NCI-H128 (cell line): ENCODE measurements around the gene DNAJB7.
"Not testable (repeated sequence)": the region's sequence is repeated elsewhere in the genome, so short reads cannot be mapped to it uniquely, and the experiment has no call there.

Experiments used
- DNase-seq: peaks from one replicate; lab custom pipeline; 2025; ENCODE audit not compliant: unreplicated experiment; lab: John Stamatoyannopoulos, UW

Gene DNAJB7

DNA sequence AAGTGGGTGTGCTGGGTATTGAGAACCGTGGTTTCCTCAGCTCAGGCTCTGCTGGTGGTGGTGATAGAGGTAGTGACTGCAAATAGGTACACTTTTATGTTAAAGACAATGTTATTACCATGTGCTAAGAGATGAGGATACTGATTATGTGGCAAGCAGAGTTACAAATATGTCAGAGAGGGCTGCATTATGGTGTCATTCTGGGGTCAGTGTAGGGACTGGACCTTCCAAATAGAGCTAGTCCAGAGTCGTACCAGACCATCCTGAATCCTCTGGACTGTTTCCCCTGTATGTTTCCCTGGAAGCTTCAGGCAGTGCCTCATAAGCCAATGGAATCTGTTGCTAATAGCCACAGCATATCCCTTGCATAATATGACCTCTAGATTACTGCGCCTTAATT lies at the start of gene DNAJB7:
DNAJB7 (minus strand) TSS at position 101 of the 400 bp plus-strand sequence. CDS start 119 bp downstream, outside the sequence.
- no peak for DNase-seq

DNA sequence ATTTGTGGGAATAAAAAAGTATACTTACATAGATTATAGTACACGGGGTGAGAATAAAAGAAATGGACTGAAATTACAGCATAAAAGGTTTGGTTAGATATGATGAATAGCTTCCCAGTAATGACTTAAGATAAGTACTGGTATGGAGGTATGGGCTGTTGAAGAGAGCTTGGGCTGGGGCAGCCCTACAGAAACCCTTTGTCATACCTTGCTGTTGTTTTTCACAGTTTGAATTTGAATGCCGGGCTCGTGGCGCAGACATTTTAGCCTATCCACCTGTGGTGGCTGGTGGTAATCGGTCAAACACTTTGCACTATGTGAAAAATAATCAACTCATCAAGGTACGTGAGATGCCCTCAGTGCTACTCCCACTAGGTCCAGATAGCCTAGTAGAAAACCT lies 47.0 kb upstream of the DNAJB7 start:
- DNase-seq, result no peak

DNA sequence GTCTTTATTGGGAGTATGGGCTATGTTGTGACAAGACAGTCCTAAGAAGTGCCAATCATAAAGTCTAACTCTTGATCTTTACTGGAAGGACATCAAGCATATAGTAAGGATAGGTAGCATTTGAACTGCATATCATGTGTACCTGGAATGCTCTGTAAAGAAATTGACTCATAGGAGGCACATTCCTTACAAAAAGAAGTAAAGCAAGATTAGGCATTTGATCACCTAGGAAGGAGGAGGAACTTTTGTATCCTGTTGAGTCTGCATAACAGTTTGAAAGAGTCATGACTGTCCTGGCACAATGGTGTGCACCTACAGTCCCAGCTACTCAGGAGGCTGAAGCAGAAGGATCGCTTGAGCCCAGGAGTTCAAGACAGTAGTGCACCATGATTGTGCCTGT lies 42.2 kb upstream of the DNAJB7 start:
- DNase-seq, result no peak

DNA sequence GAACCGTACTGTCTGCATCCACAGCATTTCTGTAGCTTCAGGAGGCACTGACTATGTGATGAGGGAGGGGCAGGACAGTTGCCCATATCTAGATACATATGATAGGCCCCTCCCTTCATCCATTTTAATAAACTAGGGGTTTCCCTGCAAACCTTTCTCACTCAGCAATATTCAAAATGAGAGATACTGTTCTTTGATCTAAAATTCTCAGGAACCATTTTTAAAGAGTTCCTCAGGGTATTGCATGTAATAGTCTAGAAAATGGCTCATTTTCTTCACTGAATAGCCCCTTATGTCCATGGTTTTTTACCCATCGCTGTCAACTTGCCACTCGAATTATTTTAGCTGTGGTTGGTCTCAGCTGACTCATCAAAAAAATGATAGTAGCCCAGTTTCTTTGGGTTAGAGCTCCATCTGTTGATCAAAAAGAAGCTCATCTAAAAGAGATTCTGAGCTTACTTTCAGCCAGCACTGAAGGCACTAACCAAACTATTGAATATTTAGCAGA lies 37.0 kb upstream of the DNAJB7 start:
- DNase-seq, result no peak

DNA sequence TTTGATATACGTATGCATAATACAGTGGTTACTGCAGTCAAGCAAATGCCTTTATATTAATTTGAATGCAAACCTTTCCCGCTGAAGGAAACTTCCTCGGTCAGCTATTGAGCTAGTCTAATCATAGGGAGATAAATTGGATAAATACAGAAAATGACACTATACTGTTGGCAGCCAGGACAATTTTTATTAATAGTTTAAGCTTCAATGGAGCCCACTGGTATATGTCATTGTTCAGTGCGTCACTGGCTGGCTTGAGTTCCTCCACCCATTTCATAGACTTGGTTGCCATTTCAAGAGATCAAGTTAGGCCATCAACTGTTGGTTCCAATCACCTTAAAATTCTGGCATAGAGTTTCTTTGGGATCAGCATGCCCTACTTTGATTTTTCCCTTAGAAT lies 32.5 kb upstream of the DNAJB7 start:
- no peak for DNase-seq

DNA sequence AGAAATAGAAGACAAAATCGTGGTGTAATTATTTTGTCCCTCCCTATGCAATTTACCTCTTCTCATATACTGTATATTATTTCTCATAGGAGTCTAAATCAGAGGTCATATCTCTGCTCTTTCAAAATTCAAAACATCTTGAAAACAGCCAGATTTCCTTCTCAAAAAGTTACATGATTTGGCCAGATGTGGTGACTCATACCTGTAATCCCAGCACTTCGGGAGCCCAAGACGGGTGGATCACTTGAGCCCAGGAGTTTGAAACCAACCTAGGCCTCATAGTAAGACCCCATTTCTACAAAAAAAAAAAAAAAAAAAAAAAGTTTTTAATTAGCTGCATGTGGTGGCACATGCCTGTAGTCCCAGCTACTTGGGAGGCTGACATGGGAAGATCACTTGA lies 29.0 kb upstream of the DNAJB7 start:
- no peak for DNase-seq

DNA sequence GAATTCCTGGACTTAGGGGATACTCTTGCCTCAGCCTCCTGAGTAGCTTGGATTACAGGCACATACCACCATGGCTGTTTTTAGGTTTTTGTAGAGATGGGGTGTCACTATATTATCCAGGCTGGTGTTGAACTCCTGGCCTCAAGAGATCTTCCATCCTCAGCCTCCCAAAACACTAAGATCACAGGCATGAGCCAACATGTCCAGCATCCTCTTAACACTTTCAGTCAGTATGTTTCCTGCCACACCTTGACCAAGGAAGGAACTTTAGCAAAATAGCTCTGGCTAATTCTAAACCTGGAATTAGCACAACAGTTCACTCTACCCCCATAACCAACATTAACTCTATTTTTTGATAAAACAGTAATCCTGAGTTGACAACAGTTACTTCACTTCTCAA lies 27.2 kb upstream of the DNAJB7 start:
- no peak for DNase-seq

DNA sequence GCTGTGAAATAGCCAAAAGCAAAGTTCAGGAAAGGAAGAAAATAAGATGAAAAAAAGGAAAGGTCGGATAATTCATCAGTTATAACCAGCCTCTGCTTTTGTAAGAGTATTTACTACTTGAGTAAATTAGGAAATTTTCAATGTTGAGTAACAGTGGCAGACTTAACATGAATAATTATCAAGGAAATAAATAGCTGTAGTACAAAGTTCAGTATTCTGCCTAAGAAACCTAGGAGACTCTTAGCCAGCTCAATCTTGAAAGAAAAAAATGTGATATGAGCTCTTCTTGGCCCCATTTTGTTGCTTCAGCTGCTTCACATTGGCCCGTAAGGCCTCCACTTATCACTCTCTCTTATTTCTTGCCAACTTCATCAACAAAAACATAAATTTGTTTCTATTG lies 17.0 kb upstream of the DNAJB7 start:
- DNase-seq, result no peak

DNA sequence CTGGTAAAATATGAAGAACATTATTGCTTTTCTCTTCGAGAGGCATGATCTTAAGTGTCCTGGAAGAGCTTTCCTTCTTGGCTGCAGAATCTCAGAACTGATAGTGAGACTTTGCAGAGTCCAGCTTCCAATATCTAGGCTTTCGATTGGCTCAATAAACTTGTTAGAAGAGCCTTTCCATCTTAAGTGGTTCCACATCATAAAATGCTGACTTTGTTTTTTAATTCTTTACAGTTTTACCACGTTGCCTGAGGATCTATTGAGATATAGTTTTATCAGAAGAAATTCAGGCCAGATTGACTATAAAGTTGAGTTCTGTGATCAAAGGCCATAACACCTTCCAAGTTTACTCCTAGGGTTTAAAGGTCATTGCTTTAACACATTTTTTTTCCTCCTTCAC lies 15.6 kb upstream of the DNAJB7 start:
- no peak for DNase-seq

DNA sequence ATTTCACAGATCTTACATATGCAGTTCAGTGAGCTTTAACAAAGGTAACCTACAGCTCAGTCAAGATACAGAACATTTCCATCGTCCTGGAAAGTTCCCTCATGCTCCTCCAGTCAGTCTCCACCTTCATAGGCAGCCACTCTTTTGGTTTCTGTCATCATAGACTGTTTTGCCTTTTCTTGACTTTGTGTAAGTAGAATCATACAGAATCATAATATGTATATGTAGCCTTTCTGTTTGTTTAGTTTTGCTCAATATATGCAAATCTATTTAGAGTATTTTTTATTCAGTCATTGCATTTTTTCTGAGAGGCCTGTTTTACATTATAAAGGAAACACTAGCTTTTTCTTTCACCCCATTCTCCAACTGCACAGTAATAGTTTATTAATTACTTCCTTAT lies 15.0 kb upstream of the DNAJB7 start:
- DNase-seq, result no peak

DNA sequence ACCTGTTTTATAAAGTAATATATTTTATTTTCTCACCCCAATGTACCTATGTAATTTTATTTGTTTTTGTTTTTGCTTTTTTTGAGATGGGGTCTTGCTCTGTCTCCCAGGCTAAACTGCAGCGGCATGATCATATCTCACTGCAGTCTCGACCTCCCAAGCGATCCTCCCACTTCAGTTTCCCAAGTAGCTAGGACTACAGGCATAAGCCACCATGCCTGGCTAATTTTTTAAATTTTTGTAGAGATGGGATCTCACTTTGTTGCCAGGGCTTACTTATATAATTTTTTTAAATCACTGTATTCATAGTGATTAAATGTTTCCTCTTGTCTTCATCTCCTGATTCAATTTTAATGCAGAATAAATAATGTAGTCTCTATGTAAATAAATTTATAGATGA lies 13.2 kb upstream of the DNAJB7 start:
- no peak for DNase-seq

DNA sequence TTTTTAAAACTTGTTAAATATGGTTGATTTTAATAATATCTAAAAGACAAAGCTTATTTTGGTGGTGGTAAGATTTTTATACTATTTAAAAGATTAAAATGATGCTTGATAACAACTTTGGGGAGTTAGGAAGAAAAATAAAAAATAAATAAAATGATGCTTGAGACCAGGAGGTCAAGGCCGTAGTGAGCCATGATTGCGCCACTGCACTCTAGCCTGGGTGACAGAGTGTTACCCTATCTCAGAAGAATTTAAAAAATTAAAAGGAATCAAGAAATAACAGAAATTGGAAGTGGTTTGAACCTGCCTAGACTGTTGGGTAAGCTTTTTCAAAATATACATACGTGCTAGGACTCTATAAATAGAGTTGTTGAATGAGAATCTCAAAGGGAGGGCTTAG lies 12.1 kb upstream of the DNAJB7 start:
- DNase-seq, result no peak

DNA sequence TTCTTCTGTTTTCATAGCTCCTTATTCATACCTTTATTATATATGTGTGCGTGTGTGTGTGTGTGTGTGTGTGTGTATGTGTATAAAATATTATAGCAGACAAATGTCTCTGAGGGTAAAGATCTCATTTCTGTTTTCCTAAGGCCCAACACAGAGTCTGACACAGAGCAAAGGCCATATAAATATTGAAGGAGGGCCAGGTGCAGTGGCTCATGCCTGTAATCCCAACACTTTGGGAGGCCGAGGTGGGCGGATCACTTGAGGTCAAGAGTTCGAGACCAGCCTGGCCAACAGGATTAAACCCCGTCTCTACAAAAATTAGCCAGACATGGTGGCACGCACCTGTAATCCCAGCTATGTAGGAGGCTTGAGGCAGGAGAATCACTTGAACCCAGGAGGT lies 6.5 kb upstream of the DNAJB7 start:
- DNase-seq, result not testable (repeated sequence)

DNA sequence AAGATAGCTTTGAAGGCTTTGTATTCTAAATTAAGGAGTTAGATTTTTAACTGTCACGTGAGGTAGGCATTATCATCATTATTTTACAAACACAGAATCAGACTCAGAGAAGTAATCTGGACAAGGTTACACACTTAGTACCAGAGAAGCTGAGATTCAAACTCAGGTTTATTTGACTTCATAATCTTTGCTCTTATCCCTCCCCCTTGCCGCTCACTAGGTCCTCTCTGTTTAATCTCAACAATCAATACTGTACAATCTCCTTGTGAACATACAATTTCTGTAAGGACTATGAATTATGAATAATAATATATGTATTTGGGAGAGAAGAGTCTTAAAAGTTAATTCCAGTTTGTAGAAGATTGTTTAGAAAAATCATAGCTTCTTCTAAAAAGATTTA lies 5.2 kb upstream of the DNAJB7 start:
- DNase-seq, result no peak

DNA sequence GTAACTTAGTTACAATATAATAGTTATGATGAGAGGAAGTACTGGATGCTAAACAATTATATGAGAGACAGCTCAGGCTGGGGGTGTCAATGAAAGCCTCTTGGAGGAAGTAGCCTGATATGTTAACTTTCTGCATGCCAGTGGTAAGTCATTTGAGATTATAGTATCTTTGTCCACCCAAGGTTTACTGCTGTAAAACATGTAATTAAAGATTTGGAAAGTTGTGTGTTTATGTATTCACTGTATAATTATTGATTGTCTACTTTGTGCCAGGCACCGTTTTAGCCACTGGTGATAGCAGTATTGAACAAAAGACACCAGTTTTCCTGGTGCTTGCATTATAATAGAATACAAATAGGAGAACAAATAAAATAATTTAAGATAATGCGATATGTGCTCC lies 624 bp upstream of the DNAJB7 start:
- DNase-seq, result no peak

DNA sequence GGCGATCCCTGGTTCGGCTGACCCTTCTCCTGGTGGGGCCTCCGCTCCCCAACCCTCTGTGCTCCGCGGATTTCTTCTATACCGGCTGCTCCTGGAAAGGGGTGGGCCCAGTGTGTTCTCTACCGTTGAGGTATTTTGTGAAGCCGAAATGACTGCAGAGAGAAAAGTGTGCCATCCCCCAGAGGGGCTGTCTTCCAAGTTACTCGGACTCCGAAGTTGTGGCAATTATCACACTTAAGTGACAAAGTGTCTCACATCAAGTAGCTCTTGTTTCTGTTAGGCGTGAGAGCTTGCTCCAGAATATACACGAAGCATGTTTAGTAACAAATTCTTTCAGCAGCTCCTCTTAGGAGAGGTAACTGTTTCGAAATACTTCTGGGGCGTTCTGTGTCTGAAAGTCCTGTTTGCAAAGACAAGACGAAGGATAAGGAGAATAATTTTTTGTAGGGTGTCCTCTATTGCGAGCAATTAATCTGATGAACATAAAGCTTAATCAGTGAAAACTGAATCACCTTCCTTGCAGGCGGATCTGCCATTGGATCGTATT lies 4.5 kb downstream of the DNAJB7 start:
- no peak for DNase-seq

DNA sequence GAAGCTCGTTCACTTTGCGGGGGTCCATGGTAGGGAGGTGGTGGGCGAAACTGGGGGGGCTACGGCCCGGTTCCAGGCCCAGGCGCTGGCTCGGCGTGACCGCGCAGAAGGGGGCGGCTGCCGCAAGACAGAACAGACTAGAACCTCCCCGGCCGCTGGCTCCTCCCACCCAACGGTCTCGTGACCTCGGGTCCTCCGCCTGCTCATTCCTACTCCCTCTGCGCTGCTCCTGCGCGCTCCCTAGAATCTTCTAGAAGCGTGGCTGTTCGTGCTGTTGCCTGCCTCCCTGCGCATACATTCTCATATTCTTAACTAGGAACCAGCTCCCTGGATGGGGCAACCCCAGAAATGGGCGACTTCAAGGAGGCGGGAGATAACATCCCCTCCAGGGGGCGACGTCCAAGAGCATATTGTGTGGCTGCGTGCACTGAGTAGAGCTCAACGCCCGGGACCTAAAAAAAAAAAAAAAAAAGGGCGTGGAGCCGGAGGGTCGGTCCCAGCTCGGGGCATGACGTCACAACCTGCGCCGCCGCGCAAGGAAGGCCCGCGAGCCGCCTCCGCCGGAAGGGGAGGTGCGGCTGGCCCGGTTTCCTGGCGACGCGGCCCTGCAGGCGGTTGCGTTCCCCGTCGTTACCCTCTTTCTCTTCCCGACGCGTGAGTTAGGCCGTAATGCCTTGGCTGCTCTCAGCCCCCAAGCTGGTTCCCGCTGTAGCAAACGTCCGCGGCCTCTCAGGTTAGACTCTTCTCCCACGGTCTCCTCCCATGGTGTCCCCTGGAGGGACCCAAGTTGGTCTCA lies 5.2 kb downstream of the DNAJB7 start, which contains the start of the genes ST13 and XPNPEP3:
ST13 (minus strand) TSS at position 127 of the 796 bp plus-strand sequence; CDS start at position 28, 99 bp downstream.
XPNPEP3 (plus strand) TSS at position 636 of the 796 bp plus-strand sequence; CDS start at position 670, 34 bp downstream.
- peak; percentile 83 for DNase-seq

DNA sequence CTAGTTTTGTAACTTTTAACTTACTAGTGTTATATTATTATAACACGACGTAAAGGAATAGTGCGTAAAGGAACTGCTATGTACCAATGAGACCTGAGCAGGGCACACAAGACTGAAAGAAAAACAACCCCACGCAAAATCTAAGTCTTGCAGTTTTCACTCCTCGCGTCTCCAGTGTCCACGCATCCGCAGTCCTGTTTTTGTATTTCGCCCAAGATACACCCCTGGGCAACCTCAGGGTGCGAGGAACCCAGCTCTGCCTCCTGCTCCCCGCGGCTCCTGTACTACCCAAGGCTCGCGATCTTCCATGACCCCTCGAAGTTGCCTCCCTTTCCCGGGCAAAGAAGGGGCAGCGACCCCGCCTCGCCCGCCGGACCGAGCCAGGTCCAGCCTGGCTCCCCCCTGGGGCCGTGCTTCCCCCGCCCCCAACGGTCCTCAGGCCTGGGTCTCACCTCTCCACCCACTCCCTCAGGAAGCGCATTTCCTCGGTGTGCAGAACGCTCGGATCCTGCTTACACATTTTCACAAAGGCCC lies 5.9 kb downstream of the DNAJB7 start:
- no peak for DNase-seq

DNA sequence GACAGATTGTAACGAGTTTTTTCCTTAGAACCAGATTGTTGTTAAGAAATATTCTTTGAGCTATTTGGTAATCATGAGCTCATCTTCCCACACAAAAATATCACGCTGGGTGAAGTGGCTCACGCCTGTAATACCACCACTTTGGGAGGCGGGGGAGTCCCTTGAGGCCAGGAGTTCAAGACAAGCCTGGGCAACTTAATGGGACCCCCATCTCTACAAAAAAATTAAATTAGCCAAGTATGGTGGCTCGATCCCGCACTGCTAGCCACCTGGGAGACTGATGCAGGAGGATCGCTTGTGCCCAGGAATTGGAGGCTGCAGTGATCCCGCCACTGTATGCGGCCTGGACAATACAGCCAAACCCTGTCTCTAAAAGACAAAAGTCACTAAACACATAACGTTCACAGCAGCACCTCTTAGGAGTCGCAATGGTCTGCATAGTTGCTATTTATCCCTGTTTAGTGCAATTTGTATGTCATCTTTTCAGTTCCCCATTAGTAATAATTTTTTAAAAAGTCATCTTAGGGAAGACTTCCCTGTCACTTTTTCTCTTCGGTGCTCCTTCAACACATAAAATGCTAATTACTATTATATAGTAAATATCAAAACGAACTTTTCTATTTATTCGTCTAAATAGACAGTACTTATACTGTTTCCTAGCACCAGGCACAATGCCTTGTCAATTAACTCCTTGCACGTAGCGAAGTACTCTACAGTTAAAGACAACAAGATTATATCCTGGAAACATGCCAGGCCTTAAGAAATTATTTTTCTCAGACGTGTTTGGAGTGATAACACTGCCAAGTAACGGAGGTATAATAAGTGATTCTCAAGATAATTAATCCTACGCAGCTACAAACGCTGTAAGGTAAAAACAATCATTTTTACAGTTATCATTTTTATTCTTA lies 6.6 kb downstream of the DNAJB7 start:
- no peak for DNase-seq

DNA sequence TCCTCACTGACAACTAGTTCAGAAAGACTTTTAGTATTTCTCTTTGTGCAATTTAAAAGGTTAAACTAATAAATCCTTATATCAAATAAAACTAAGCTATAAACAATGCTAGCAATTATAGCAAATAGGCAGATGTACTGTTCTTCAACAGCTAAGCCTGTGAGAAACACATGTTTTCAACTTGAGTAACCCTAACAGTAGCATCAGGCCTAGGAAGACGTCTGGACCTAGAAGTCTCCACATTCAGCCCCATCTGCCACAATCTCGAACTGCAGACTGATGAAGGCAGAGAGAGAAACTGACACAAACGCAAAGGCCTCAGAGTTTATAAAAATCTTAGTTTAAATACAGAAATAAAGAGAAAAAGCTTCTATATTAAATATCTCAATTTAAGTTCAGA lies 8.0 kb downstream of the DNAJB7 start:
- no peak for DNase-seq

DNA sequence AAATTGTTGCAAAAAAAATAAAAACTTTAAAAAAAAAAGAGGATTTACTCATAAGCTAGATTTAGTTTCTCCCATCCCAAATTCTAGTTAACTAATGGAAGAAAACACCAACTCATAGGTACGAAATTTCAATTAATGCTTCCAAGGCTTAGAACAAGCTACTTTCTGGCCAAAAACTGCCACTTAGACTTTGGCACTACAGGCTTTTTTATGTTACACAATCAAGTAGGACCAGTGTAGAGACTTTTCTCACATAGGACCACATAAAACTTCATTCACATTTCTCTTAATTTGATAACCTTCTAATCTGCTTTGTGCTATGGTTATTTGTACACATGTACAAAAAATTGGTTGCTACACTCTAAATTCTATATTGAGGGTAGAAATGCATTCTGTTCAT lies 8.6 kb downstream of the DNAJB7 start:
- no peak for DNase-seq
